Measurements from ENCODE around the gene COA7. TPM values are rescaled to one million over a fixed set of nuclear protein-coding genes. Genes with fewer than 3 reads are reported as not detected.

Gene COA7
- total RNA-seq, 1 donor from 2014 or later: 7.6 TPM

- intact Hi-C loops (cut with DNase I): no loop called here
- Histone ChIP-seq H3K4me3 (no peak overlapping the region), H3K27me3 (no peaks in the 10 kb centered on the region), H3K27ac (no peak overlapping the region), H3K36me3 (no peaks in the 10 kb centered on the region), H3K4me1 (no peaks in the 10 kb centered on the region), H3K9me3 (no peaks in the 10 kb centered on the region)
- no peak for TF ChIP-seq CTCF (IDR thresholded peaks at IDR 0.05)
- DNase-seq (ENCODE audit: low spot score in 2 of 2): peak in 1 of 2 donors; percentile 8
Measured at GRCh38 chr1:52679048-52679447, 19.1 kb downstream of the COA7 start.

GRCh38 chr1:52677076-52677806 is 20.9 kb downstream of the COA7 start:
- intact Hi-C loops (cut with DNase I): no loop called here
- H3K4me1 ChIP-seq: no peaks in the 10 kb centered on the region
- peak in 1 of 2 donors; percentile 18 for DNase-seq (ENCODE audit: low spot score in 2 of 2)
- no peak overlapping the region for H3K27ac ChIP-seq
- no peaks in the 10 kb centered on the region for H3K27me3 ChIP-seq
- H3K36me3 ChIP-seq: no peaks in the 10 kb centered on the region
- no peak overlapping the region for H3K4me3 ChIP-seq
- no peak for TF ChIP-seq CTCF (IDR thresholded peaks at IDR 0.05)
- no peaks in the 10 kb centered on the region for H3K9me3 ChIP-seq

GRCh38 chr1:52676249-52676903 is 21.8 kb downstream of the COA7 start:
- intact Hi-C loops (cut with DNase I): no loop called here
- H3K4me3 ChIP-seq: no peak overlapping the region
- no peaks in the 10 kb centered on the region for H3K4me1 ChIP-seq
- no peaks in the 10 kb centered on the region for H3K27me3 ChIP-seq
- no peak for TF ChIP-seq CTCF (IDR thresholded peaks at IDR 0.05)
- no peak overlapping the region for H3K27ac ChIP-seq
- no peaks in the 10 kb centered on the region for H3K9me3 ChIP-seq
- H3K36me3 ChIP-seq: no peaks in the 10 kb centered on the region
- DNase-seq (ENCODE audit: low spot score in 2 of 2): peak in 1 of 2 donors; percentile 67

- no peaks in the 10 kb centered on the region for H3K27me3 ChIP-seq
- no peak for DNase-seq (ENCODE audit: low spot score in 2 of 2)
- no peaks in the 10 kb centered on the region for H3K36me3 ChIP-seq
- no peaks in the 10 kb centered on the region for H3K9me3 ChIP-seq
- H3K27ac ChIP-seq: no peak overlapping the region
- H3K4me1 ChIP-seq: no peaks in the 10 kb centered on the region
- no peak overlapping the region for H3K4me3 ChIP-seq
- TF ChIP-seq CTCF (IDR thresholded peaks at IDR 0.05): no peak
- intact Hi-C loops (cut with DNase I): no loop called here
Measured at GRCh38 chr1:52674497-52675384, 23.4 kb downstream of the COA7 start.

- no peaks in the 10 kb centered on the region for H3K27me3 ChIP-seq
- H3K4me3 ChIP-seq: no peak overlapping the region
- no peak overlapping the region for H3K27ac ChIP-seq
- no peaks in the 10 kb centered on the region for H3K36me3 ChIP-seq
- H3K9me3 ChIP-seq: no peaks in the 10 kb centered on the region
- no peak for TF ChIP-seq CTCF (IDR thresholded peaks at IDR 0.05)
- no peak for DNase-seq (ENCODE audit: low spot score in 2 of 2)
- intact Hi-C loops (cut with DNase I): no loop called here
- H3K4me1 ChIP-seq: no peaks in the 10 kb centered on the region
Measured at GRCh38 chr1:52673513-52673912, 24.6 kb downstream of the COA7 start.

Data from ascending aorta (tissue), 2 donors.